Thyroid gland (tissue), 4 donors: ENCODE data around the gene C12orf56. TPM values are rescaled to one million over a fixed set of nuclear protein-coding genes. Genes with fewer than 3 reads are reported as not detected.
A peak's percentile ranks its signal among the peaks of the same experiment; 100 is the strongest.
"Not testable (repeated sequence)": the region's sequence is repeated elsewhere in the genome, so short reads cannot be mapped to it uniquely, and the experiment has no call there.

Experiments used
- DNase-seq, 2 donors: peaks; one replicate each; pipeline ENCODE4 v3.0.0-alpha.2; 2019
- H3K27ac ChIP-seq, 3 donors: fragments of 200-600 bp; sonication (generic); 1 replicate in 2 of 3; 2 replicates in 1 of 3; pipeline ENCODE4 v1.5.1; 2016 to 2019; ENCODE audit warnings: mild to moderate bottlenecking in 1 of 3, moderate library complexity in 1 of 3
- H3K27me3 ChIP-seq: fragments of 200-600 bp; sonication (generic); one replicate; pipeline ENCODE4 v1.5.1; 2019
- H3K36me3 ChIP-seq, 2 donors: fragments of 200-600 bp; sonication (generic); one replicate each; pipeline ENCODE4 v1.5.1; 2016 to 2019
- H3K4me1 ChIP-seq, 2 donors: fragments of 200-600 bp; sonication (generic); one replicate each; pipeline ENCODE4 v1.5.1; 2017 to 2019
- H3K4me3 ChIP-seq, 3 donors: fragments of 200-600 bp; sonication (generic); replicated peaks in 1 of 3; 1 replicate in 2 of 3; 2 replicates in 1 of 3; pipeline ENCODE4 v1.5.1; 2016; ENCODE audit warnings: mild to moderate bottlenecking in 1 of 3
- H3K9me3 ChIP-seq: fragments of 200-600 bp; sonication (generic); one replicate; pipeline ENCODE4 v1.5.1; 2017
- CTCF ChIP-seq, 6 experiments: fragments of 200-600 bp in 3 of 6; fragments of 450-650 bp in 3 of 6; sonication (generic) in 3 of 6; IDR thresholded peaks; one replicate each; pipeline ENCODE4 v1.5.1; 2016 to 2019; ENCODE audit warnings: antibody characterized with exemption in 6 of 6, mild to moderate bottlenecking in 2 of 6, inconsistent platforms in 1 of 6, moderate library complexity in 1 of 6
- POLR2A ChIP-seq, 2 donors: fragments of 450-650 bp; IDR thresholded peaks; one replicate each; pipeline ENCODE4 v1.6.1; 2017; ENCODE audit warnings: antibody characterized with exemption in 2 of 2, mild to moderate bottlenecking in 2 of 2, moderate library complexity in 1 of 2
- WGBS, 2 donors: methylation state at CpG; one replicate each; pipeline ENCODE4 v1.1.5; 2017; 5-methylcytosine and 5-hydroxymethylcytosine counted together
- intact Hi-C: fragments of 100-400 bp; cut with DNase I; formaldehyde crosslinking; loops from one replicate; pipeline ENCODE4 v1.15.1; 2023
- small RNA-seq: library from RNA; depleted of rRNA; stranded (forward); fragments of <200 nt; gene quantifications from one replicate; pipeline ENCODE3, GENCODE V24; 2016
- total RNA-seq, 4 donors: library from RNA; depleted of rRNA; stranded (reverse); fragments of >200 nt; gene quantifications; one replicate each; pipeline ENCODE4 v1.2.3, GENCODE V29; 2016

Gene C12orf56
- total RNA-seq, 4 donors from 2014 or later = not detected

GRCh38 chr12:64219145-64219544, 171.4 kb downstream of the C12orf56 start:
- H3K4me1 ChIP-seq = peaks cover 4 to 16% of the 10 kb centered on the region in 2 donors
- no peak overlapping the region for H3K4me3 ChIP-seq
- peaks cover 0 to 4% of the 10 kb centered on the region in 2 donors for H3K36me3 ChIP-seq
- no peaks in the 10 kb centered on the region for H3K9me3 ChIP-seq
- TF ChIP-seq CTCF (IDR thresholded peaks at IDR 0.05) (no peak), POLR2A (IDR thresholded peaks at IDR 0.05) (no peak)
- H3K27me3 ChIP-seq = no peaks in the 10 kb centered on the region
- peak overlapping the region in 2 of 3 donors; percentile 22 to 29 for H3K27ac ChIP-seq
- intact Hi-C loops = no loop called here
- 51 to 52% methylated on average over 2 of the region's 2 CpGs for WGBS, 2 donors
- DNase-seq = no peak

GRCh38 chr12:64218597-64218996, 172.0 kb downstream of the C12orf56 start:
- Histone ChIP-seq H3K27ac (no peak overlapping the region), H3K4me1 (peaks cover 4 to 16% of the 10 kb centered on the region in 2 donors), H3K4me3 (no peak overlapping the region), H3K36me3 (peaks cover 0 to 4% of the 10 kb centered on the region in 2 donors), H3K9me3 (no peaks in the 10 kb centered on the region), H3K27me3 (no peaks in the 10 kb centered on the region)
- intact Hi-C loops = no loop called here
- DNase-seq = no peak
- TF ChIP-seq POLR2A (IDR thresholded peaks at IDR 0.05) (no peak), CTCF (IDR thresholded peaks at IDR 0.05) (no peak)
- WGBS, 2 donors = 79 to 85% methylated on average over 5 of the region's 5 CpGs

DNA sequence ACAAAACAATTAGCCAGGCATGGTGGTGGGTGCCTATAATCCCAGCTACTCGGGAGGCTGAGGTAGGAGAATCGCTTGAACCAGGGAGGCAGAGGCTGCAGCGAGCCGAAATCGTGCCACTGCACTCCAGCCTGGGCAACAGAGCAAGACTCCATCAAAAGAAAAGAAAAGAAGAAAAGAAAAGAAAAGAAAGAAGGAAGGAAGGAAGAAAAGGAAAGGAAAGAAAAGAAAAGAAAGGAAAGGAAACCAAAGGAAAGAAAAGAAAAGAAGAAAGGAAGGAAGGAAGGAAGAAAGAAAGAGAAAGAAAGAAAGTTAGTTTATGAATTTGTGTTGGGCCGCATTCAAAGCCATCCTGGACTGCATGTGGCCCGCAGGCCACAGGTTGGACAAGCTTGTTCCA, 172.9 kb downstream of the C12orf56 start:
- intact Hi-C loops, H3K36me3 ChIP-seq, DNase-seq, H3K9me3 ChIP-seq, H3K4me3 ChIP-seq, H3K27ac ChIP-seq, H3K27me3 ChIP-seq: not testable (repeated sequence)
- H3K4me1 ChIP-seq = peaks cover 4 to 16% of the 10 kb centered on the region in 2 donors
- 97 to 98% methylated on average over 7 of the region's 7 CpGs for WGBS, 2 donors

DNA sequence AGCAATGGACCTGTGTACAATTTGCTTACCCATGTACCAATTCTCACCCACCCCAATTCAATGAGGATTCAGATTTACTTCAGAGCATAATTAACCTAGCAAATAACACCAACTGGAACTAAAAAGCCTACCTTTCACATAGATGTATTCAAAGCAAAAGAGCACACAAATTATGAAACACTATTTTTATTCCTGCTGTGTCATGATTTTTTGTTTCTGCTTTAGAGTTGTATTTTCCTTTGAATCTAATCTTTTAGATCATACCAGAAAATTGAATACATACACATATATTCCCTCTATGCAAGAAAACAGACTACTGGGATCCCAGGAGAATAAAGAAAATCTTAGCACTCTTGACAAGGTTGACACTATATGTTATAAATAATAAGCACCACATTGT, 174.3 kb downstream of the C12orf56 start:
- H3K4me1 ChIP-seq = peaks cover 2 to 14% of the 10 kb centered on the region in 2 donors
- TF ChIP-seq CTCF (IDR thresholded peaks at IDR 0.05) = no peak
- no peak for TF ChIP-seq POLR2A (IDR thresholded peaks at IDR 0.05)
- no peak overlapping the region for H3K27ac ChIP-seq
- H3K36me3 ChIP-seq = peaks cover 0 to 8% of the 10 kb centered on the region in 2 donors
- no peaks in the 10 kb centered on the region for H3K9me3 ChIP-seq
- DNase-seq = no peak
- no peaks in the 10 kb centered on the region for H3K27me3 ChIP-seq
- intact Hi-C loops = no loop called here
- no peak overlapping the region for H3K4me3 ChIP-seq

Small RNA genes lying within 50 kb of the gene (small RNA-seq; reads per million reads assigned to genes)
- gene RF01210 (not detected), gene RNU5A-7P (not detected)

Other genes with a start within 250 kb of the C12orf56 start
- 10 to 100 TPM; 11.9 to 20.0 (median 18.6) TPM for gene KICS2, start 168.5 kb downstream of the C12orf56 start, total RNA-seq
- gene XPOT, start 13.6 kb upstream of the C12orf56 start, total RNA-seq = 10 to 100 TPM; 54.7 to 85.5 (median 63.6) TPM
- 10 to 100 TPM; 27.7 to 42.1 (median 33.4) TPM for gene TBK1, start 61.4 kb upstream of the C12orf56 start, total RNA-seq
- gene RASSF3, start 219.7 kb upstream of the C12orf56 start, total RNA-seq = 10 to 100 TPM in 2 of 4 donors, 1 to 10 TPM in 2; 7.3 to 18.7 (median 11.2) TPM